Stimulated activated CD8-positive, alpha-beta memory T cell treated with anti-CD3 and anti-CD28 coated beads, Interleukin-7, amount 100 ng/mL, for 48 hours (primary cell): ENCODE measurements around the gene DEFB113.
"Not testable (repeated sequence)": the region's sequence is repeated elsewhere in the genome, so short reads cannot be mapped to it uniquely, and the experiment has no call there.

ENCODE experiments used
- DNase-seq, 2 donors: peaks; one replicate each; pipeline ENCODE4 v3.0.0-alpha.2; 2020; ENCODE audit warnings: low read depth in 1 of 2; ENCODE audit errors: extremely low read depth in 1 of 2

Gene DEFB113

GRCh38 chr6:49969605-49970004 is at the start of gene DEFB113:
TSS of gene DEFB113 (minus strand) at chr6:49969625. CDS start at chr6:49969625, 0 bp downstream.
- DNase-seq = no peak

DNA sequence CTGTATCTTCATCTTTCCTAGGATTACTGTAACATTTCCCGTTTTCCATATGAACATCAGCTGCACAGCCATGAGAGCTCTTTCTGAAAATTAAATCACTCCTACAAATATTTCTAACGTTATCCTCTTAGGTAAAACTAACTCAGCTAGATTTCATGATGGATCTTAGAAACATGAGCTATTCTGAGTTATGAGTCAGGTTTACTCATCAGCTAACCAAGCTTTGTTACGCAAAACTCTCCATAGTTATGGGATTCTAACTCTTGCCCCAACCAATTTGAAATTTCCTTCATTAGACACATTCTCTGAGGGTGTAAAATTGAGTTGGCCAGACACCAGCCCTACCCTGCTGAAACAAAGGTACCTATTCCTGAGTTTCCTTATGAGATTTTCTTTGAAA is 38.4 kb upstream of the DEFB113 start:
- DNase-seq = no peak

- no peak for DNase-seq
Measured at GRCh38 chr6:50003139-50003538, 33.7 kb upstream of the DEFB113 start.

- no peak for DNase-seq
Measured at GRCh38 chr6:49995278-49995677, 25.9 kb upstream of the DEFB113 start.

- DNase-seq = no peak
Measured at GRCh38 chr6:49988900-49989299, 19.5 kb upstream of the DEFB113 start.

DNA sequence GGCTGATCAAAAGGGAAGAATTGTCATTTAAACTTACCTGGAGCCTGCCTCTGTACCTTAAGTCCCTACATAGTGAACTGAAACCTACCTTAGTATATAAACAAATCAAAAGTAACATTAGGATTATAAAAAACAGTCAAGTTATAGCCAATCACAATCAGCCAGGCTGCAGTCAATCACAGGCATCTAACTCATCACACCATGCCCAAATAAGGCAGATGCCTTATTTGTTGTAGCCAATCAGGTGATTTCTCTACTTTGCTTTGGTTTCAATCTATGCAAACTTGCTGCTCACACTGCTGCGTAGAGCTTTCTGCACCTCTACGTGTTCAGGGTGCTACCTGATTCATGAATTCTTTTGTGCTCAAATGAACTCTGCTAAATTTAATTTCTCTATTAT is 18.3 kb upstream of the DEFB113 start:
- no peak for DNase-seq

GRCh38 chr6:49986551-49986950 is 17.1 kb upstream of the DEFB113 start:
- no peak for DNase-seq

- DNase-seq = no peak
Measured at GRCh38 chr6:49982046-49982445, 12.6 kb upstream of the DEFB113 start.

DNA sequence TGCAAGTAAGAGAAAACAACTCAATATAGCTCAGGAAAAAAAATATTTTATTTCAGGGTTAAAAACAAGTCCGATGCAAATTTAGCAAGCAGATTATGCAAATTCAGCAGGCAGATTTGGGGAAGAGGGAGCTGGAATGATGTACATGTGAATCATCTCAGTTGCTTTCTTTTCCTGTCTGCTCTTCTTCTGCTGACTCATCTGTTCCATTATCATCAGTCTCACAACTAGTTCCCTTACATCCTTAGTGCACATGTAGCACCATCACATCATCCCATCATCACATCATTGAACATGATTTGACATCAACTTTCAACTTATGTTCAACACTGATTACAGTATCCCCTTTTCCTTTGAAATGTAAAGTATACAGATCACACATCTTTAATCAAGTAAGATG is 11.5 kb upstream of the DEFB113 start:
- DNase-seq = no peak

GRCh38 chr6:49979584-49979983 is 10.2 kb upstream of the DEFB113 start:
- DNase-seq = no peak

- DNase-seq = no peak
Measured at GRCh38 chr6:49978332-49979226, 9.2 kb upstream of the DEFB113 start.

DNA sequence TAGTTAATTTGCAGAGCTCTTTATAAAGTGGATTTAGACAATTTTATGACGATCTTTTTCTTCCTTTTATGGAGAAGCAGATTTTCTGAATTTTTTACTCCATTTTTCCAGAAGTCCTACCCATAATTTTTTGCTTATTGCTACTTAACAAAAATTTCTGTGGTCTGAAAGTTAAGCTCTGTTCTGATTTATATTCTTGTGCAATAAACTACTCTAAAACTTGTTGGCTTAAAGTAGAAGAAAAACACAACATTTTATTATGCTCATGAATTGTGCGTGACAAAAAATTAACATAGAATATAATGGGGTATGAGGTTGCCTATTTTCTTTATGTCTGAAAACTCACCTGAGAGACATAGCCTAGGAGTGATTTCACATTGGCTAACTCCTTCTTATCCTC is 2.6 kb downstream of the DEFB113 start:
- no peak for DNase-seq

DNA sequence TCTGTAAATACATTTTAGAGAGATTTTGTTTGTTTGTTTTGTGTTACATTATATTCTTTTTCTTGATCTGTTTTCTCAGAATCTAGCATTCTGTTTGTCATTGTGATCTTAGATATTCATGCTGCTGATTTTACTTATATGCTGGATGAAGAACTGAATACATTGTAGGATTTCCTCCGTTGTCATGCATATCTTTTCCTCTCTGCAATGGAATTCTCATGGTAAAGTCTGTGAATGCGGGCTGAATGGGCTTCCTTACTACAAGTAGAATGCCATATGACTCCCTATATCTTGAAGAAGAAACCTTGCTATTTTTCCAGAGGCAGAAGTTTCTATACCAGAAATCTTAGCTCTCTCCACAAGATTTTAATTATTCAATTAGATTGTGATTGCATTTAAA is 3.1 kb downstream of the DEFB113 start:
- DNase-seq = no peak

GRCh38 chr6:49964064-49964463 is 5.4 kb downstream of the DEFB113 start, which contains the start of gene DEFB114:
TSS of gene DEFB114 (minus strand) at chr6:49964164. CDS start at chr6:49964105, 59 bp downstream.
- no peak for DNase-seq

DNA sequence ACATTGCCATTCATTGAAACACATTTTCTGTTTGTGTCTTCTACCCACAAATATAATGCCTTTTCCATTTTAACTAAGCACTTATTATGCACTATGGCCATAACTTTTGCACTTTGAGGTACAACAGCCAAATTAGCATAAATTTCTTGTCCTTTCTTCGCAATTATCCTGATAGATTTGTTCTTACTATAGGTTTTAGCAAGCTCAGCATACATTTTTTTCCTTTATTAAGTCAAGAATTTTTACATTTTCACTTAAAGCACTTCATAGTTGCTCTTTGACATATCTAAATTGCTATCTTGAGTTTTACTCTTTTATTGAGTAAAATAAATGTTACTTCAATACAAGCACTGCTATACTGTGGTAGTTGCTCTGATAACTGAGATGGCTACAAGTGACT is 11.2 kb downstream of the DEFB113 start:
- no peak for DNase-seq

- DNase-seq = no peak
Measured at GRCh38 chr6:49955847-49956246, 13.6 kb downstream of the DEFB113 start.

- no peak for DNase-seq
Measured at GRCh38 chr6:49951926-49952325, 17.5 kb downstream of the DEFB113 start.

GRCh38 chr6:49950415-49950751 is 19.0 kb downstream of the DEFB113 start:
- DNase-seq = no peak

DNA sequence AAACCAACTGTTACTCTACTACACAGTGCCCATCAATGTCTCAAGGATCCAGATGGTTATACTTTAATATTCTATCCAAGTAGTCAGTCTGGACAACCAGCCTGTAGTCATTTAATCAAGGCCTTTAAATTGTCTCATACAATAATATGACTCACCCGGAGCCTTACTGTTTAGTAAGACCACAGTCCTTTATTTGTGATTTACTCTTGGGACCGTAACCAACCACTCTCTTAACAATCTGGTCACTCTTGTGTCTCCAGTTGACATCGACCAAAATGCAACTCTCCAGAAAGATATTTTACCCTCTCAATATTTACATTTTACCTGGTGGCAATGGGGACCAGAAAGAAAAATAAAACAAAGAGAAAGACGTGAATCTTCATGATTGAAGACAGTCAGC is 20.4 kb downstream of the DEFB113 start:
- no peak for DNase-seq

DNA sequence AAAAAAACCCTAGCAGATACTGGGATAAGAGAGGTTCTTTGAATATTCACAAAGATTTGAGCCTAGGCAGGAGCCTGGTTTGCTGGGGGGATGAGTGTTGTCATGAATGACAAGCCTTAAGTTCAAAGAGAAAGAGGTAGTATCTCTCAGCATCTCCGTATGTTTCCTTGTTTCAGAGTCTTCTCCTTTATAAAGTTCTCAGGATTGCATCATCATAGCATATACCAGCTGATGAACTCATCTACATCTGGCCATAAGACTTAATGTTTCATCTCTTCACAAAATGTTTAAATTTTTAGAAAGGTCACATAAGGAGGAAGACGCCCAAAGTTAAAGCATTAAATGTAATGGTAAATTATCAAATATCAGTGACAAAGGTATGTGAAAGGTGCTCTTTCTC is 22.6 kb downstream of the DEFB113 start:
- DNase-seq = no peak

DNA sequence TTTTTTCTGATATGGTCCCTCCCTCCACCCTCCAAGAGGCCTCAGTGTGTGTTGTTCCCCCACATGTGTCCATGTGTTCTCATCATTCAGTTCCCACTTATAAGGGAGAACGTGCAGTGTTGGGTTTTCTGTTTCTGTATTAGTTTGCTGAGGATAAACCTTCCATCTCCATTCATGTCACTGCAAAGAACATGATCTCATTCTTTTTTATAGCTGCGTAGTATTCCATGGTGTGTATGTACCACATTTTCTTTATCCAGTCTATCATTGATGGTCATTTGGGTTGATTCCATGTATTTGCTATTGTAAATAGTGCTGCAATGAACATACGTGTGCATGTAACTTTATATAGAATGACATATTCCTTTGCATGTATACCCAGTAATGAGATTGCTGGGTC is 25.4 kb downstream of the DEFB113 start:
- not testable (repeated sequence) for DNase-seq

DNA sequence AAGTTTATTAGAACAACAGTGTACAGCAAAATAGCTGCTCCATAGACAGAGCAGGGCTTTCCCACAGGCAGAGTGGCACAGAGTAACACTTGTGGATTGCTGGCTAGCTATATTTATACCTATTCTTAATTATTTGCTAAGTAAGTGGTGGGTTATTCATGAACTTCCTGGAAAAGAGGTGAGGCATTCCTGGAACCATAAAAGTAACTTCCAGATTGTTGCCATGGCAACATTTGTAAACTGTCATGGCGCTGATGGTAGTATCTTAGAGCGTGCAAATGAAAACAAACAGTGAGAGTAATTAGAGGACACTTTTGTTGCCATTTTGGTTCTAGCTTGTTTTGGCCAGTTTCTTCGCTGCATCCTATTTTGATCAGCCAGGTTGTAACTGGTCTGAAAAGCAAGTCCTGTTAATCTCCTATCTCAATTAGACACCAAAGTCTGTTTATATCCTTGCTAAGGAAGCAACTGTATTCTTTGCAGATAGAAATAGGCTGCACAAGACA is 29.4 kb downstream of the DEFB113 start:
- DNase-seq = no peak

DNA sequence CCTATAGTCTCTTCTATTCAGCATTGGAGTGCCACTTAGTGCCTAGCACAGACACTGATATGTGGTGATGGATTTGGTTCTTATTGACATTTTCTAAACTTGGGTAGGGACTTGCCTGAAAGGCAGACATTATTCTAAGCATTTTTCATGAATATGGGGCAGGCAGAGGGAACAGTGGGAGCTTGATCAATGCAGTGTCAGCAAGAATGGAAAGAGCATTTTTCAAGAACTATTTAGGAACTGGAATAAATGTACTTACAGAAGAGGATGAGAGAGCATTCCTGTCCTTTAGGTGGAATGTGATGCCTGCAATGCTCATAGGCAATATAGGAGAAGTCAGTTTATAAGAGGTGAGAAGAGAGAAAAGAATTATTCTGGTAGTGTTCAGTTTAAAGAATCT is 31.6 kb downstream of the DEFB113 start:
- no peak for DNase-seq
